T-helper 22 cell (primary cell): ENCODE data around the gene TBCA.
"Not testable (repeated sequence)": the region's sequence is repeated elsewhere in the genome, so short reads cannot be mapped to it uniquely, and the experiment has no call there.

ENCODE experiments used
- DNase-seq: peaks from one replicate; pipeline ENCODE4 v3.0.0-alpha.2; 2020; ENCODE audit warnings: low read depth

TBCA gene

DNA sequence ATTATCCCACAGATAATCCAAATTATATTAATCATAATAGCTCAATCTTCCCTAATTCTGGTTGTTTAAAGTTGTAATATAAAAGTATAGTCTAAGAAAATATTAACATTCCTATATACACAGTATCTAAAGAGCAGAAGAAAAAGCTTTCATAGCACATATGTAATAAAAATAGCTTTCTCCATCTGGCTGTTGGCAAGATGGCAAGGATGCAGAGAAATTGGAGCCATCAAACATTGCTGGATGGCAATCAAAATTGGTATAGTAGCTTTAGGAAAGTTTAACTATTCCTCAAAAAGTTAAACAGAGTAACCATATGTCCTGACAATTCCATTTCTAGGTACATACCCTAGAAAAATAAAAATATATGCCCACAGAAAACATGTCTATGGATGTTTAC, 66.8 kb downstream of the TBCA start:
- DNase-seq, result no peak

- DNase-seq, result no peak
Observed at GRCh38 chr5:77707791-77708190, 68.3 kb downstream of the TBCA start.

DNA sequence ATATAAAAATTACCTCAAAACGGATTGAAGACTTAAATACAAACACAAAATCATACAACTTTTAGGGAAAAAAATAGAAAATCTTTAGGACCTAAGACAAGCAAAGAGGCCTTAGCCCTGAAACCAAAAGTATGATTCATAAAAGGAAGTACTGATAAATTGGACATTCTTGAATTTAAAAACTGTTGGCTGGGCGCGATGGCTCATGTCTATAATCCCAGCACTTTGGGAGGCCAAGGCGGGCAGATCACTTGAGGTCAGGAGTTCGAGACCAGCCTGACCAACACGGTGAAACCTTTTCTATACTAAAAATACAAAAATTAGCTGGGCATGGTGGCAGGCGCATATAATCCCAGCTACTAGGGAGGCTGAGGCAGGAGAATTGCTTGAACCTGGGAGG, 76.6 kb downstream of the TBCA start:
- not testable (repeated sequence) for DNase-seq

DNA sequence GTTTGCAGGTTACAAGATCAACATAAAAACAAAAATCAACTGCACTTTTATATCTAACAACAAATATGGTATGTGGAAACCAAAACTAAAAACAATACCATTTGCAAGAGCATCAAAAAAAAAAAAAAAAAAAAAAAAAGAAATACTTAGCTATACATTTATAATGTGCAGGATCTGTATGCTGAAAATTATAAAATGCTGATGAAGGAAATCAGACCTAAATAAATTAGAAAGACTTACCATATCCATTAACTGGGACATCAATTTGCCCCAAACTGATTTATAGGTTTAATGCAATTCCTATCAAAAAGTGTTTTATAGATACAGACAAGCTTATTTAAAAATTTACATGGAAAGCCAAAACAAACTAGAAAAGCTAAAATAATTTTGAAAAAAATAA, 77.2 kb downstream of the TBCA start:
- DNase-seq, result no peak

DNA sequence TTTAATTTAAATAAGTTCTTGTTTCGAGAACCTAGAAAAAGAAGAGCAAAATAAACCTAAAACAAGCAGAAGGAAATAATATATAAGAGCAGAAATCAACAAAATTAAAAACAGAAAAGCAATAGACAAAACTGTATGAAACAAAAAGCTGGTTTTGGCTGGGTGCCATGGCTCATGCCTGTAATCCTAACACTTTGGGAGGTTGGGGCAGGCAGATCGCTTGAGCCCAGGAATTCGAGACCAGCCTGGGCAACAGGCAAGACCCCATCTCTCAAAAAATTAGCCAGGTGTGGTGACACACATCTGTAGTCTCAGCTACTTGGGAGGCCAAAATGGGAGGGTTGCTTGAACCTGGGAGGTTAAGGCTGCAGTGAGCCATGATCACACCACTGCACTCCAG, 78.4 kb downstream of the TBCA start:
- DNase-seq, result no peak

GRCh38 chr5:77696120-77696519, 80.0 kb downstream of the TBCA start:
- DNase-seq, result no peak

DNA sequence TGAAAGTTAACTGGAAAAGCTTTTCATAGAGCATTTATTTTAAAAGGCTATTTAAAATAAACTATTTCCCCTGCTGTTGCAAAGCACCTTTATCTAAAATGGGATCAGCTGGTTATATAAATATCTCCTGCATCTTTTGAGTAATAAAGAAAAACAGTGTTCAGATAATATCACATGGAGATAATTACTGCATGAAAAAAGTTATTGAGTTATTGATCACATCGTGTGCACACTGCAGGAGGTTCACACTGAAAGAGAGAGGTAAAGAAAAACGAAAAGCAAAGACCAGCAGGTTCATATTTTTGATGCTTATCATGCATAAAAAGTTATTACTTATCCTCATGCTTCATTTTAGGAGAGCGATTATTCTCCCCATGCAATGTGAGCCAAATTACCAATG, 82.2 kb downstream of the TBCA start:
- no peak for DNase-seq

DNA sequence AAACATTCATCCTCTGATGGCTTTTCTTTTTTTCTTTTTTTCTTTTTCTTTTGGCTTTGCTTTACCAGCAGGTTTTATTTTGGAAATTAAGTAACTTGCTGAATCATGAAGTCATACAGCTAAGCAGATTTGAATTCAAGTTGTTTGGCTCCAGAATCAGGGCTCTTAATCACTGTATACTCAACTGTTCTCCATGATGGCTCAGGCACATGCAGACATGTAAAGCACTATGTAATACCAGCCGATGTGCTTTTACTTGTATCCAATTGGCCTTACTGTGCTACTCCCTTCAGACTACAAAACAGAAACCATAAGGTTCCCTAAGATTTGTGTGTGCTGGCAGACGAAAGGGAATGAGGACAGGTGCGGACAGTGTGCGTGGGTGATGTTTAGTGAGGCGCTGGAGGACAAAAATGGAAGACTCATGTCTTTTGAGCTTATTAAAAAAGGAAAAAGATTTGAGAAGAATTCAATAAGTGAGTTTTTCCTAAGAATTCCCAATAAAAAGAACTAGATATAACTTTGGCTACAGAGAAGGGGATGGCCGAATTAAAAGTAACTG, 92.9 kb downstream of the TBCA start:
- no peak for DNase-seq

GRCh38 chr5:77670526-77670925, 105.6 kb downstream of the TBCA start:
- DNase-seq, result no peak

GRCh38 chr5:77669677-77670076, 106.5 kb downstream of the TBCA start:
- DNase-seq, result no peak

GRCh38 chr5:77663090-77663863, 112.9 kb downstream of the TBCA start:
- no peak for DNase-seq

- no peak for DNase-seq
Observed at GRCh38 chr5:77662635-77663034, 113.5 kb downstream of the TBCA start.

DNA sequence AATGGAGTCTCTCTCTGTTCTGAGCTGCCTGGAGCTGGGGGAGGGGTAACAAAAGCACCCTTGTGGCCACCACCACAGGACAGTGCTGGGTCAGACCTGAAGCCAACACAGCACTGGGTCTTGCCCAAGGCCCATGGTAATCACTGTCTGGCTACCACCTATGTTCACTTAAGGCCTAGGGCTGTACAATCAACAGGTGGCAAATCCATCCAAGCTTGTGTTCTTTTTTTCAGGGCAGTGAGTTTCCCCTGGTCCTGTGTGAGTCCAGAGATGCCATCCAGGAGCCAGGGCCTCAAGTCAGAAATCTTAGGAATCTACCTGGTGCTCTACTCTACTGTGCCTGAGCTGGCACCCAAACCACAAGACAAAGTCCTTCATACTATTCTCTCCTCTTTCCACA, 117.5 kb downstream of the TBCA start:
- DNase-seq, result no peak

- DNase-seq, result no peak
Observed at GRCh38 chr5:77651343-77651742, 124.8 kb downstream of the TBCA start.

- DNase-seq, result no peak
Observed at GRCh38 chr5:77650686-77651085, 125.5 kb downstream of the TBCA start.

GRCh38 chr5:77649776-77650175, 126.4 kb downstream of the TBCA start:
- DNase-seq, result no peak

- no peak for DNase-seq
Observed at GRCh38 chr5:77645995-77646639, 130.0 kb downstream of the TBCA start.

DNA sequence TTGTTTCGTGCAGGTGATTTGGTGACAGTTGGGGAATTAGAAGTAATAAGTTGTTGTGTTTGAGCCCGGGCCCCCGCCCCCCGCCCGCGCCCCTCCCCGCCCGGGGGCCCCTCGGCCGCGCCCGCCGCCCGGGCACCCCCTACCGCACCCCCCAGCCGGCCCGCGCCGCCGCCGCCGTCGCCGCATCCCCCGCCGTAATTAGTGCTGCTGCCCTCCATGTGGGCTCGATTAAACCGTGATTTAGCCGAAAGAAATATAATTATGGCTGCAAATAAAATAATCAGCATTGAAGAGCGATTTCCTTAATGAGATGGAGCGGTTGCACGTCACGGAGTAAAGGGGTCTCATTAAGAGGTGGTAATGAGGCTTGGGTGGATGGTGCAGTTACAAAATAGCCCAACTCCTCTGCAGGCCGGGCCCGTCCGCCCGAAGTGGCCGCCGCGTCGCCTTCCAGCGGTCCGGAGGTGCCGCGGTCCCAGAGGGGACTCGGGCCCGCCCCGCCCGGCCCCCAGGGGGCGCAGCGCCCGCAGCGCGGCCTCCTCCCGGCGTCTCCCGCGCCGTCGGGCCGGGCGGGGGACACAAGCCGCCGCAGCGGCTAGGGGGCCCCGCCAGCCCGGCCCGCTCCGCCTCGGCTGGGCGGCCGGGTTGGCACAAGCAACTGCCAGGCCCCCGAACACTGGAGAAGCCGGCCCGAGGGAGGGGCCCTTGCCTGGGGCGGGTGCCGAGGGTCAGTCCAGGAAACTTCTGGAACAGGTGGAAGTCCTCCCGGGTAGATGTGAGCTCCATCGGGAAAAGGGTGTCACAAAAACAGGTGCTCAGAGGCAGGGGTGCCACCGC, 130.8 kb downstream of the TBCA start:
- DNase-seq, result no peak

DNA sequence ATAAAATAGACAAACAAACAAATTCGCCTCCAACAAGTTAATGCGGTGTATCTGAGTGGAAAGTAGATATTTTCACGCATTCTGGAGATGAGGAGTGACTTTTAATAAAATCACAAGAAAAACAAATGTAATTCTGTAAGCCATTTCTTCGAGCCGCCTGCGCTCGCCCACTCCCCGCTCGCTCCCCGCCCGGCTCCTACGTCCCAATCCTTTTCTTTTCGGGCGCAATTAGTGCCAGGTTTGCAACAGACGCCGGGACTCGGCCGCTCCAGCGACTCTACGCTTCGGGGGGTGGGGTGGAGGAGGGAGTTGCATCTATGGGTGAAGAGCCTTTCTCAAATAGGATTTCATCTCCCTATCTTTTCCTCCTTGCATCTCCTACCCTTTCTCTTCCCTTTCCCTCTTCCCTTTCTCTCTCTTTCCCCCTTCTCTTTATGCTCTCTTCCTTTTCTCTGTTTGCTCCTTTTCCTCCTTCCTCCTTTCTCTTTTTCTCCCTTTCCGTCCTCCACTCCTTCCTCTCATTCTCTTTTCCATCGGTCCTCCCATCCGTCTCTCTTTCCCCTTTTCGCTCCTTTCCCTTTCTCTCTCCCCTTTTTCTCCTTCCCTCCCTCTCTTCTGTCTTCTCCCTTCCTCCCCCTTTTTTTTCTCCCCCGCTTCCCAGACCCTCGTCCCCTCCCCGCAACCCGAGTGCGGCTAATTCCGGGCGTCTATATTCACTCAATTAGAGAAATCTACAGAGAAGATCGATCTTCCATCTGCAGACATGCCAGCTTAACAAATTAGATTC, 131.6 kb downstream of the TBCA start:
- DNase-seq, result no peak

GRCh38 chr5:77643654-77644370, 132.3 kb downstream of the TBCA start:
- no peak for DNase-seq
